Neural cell (in vitro differentiated cells): ENCODE results near the gene STKLD1. TPM values are rescaled to one million over a fixed set of nuclear protein-coding genes. Genes with fewer than 3 reads are reported as not detected.
A peak's percentile ranks its signal among the peaks of the same experiment; 100 is the strongest.

ENCODE experiments used
- H2AFZ ChIP-seq: fragments of 200-600, 300-800 bp; sonication (generic), shearing (Covaris generic); 2 replicates; pipeline ENCODE4 v1.6.0; 2014; ENCODE audit warnings: low read depth, mild to moderate bottlenecking, antibody characterized with exemption, low read length, moderate library complexity
- H3F3A ChIP-seq: fragments of 200-600 bp; shearing (Covaris generic); 2 replicates; pipeline ENCODE4 v1.6.1; 2016; ENCODE audit warnings: mild to moderate bottlenecking, moderate library complexity, mixed read lengths, antibody characterized with exemption, low read length; ENCODE audit not compliant: insufficient read depth, poor library complexity, severe bottlenecking
- H3K27ac ChIP-seq: fragments of 200-600, 300-800 bp; sonication (generic), shearing (Covaris generic); 2 replicates; pipeline ENCODE4 v1.5.1; 2014; ENCODE audit warnings: mild to moderate bottlenecking, low read length, moderate library complexity
- H3K27me3 ChIP-seq: fragments of 300-800, 200-600 bp; sonication (generic), shearing (Covaris generic); 2 replicates; pipeline ENCODE4 v1.6.0; 2014; ENCODE audit warnings: mild to moderate bottlenecking, low read depth, low read length, moderate library complexity; ENCODE audit not compliant: insufficient read depth
- H3K36me3 ChIP-seq: fragments of 300-800, 200-600 bp; sonication (generic), shearing (Covaris generic); 2 replicates; pipeline ENCODE4 v1.5.1; 2014; ENCODE audit warnings: mild to moderate bottlenecking, antibody characterized with exemption, low read length, moderate library complexity; ENCODE audit not compliant: insufficient read depth
- H3K4me2 ChIP-seq: fragments of 300-800, 200-600 bp; sonication (generic), shearing (Covaris generic); 2 replicates; pipeline ENCODE4 v1.6.0; 2014; ENCODE audit warnings: mild to moderate bottlenecking, low read length
- H3K4me3 ChIP-seq: fragments of 300-800, 200-600 bp; sonication (generic), shearing (Covaris generic); 2 replicates; pipeline ENCODE4 v1.5.1; 2014; ENCODE audit warnings: mild to moderate bottlenecking, low read length, moderate library complexity
- H3K79me2 ChIP-seq: fragments of 200-600 bp; shearing (Covaris generic); replicated peaks from 2 replicates; pipeline ENCODE4 v1.6.0; 2014; ENCODE audit warnings: mild to moderate bottlenecking, low read length, moderate library complexity; ENCODE audit not compliant: insufficient read depth
- H3K9ac ChIP-seq: fragments of 300-800, 200-600 bp; sonication (generic), shearing (Covaris generic); 2 replicates; pipeline ENCODE4 v1.6.1; 2016; ENCODE audit warnings: mild to moderate bottlenecking, low read length, mixed read lengths
- H3K9me2 ChIP-seq: fragments of 200-600 bp; shearing (Covaris generic); 2 replicates; pipeline ENCODE4 v1.6.1; 2016; ENCODE audit warnings: mild to moderate bottlenecking, low read length, mixed read lengths; ENCODE audit not compliant: insufficient read depth
- H3K9me3 ChIP-seq: fragments of 200-600, 300-800 bp; sonication (generic), shearing (Covaris generic); 2 replicates; pipeline ENCODE4 v1.6.1; 2016; ENCODE audit warnings: mild to moderate bottlenecking, mixed run types, low read length, moderate library complexity, mixed read lengths
- H4K20me1 ChIP-seq: fragments of 200-600 bp; shearing (Covaris generic); 2 replicates; pipeline ENCODE4 v1.6.1; 2016; ENCODE audit warnings: mild to moderate bottlenecking, mixed run types; ENCODE audit not compliant: insufficient read depth
- EP300 ChIP-seq: fragments of 450-650 bp; conservative IDR thresholded peaks from 2 replicates; pipeline ENCODE4 v1.6.1; 2014; ENCODE audit warnings: antibody characterized with exemption, mild to moderate bottlenecking, moderate library complexity; ENCODE audit not compliant: poor library complexity, severe bottlenecking
- EZH2 ChIP-seq: fragments of 200-600, 300-800 bp; shearing (Covaris generic), sonication (generic); IDR thresholded peaks from 2 replicates; pipeline ENCODE4 v1.6.1; 2014; ENCODE audit warnings: antibody characterized with exemption, low read length, borderline replicate concordance, mild to moderate bottlenecking; ENCODE audit not compliant: insufficient read depth, poor library complexity, severe bottlenecking
- MXI1 ChIP-seq: fragments of 450-650 bp; conservative IDR thresholded peaks from 2 replicates; pipeline ENCODE4 v1.6.1; 2014; ENCODE audit warnings: antibody characterized with exemption, mild to moderate bottlenecking; ENCODE audit not compliant: poor library complexity, severe bottlenecking
- POLR2AphosphoS5 ChIP-seq: IDR thresholded peaks from 2 replicates; pipeline ENCODE4 v1.6.1; 2012
- RAD21 ChIP-seq: fragments of 450-650 bp; conservative IDR thresholded peaks from 2 replicates; pipeline ENCODE4 v1.6.1; 2014; ENCODE audit warnings: antibody characterized with exemption, mild to moderate bottlenecking, moderate library complexity
- REST ChIP-seq: IDR thresholded peaks from 2 replicates; pipeline ENCODE4 v1.6.1; 2012; ENCODE audit warnings: borderline replicate concordance
- SMC3 ChIP-seq: fragments of 450-650 bp; conservative IDR thresholded peaks from 2 replicates; pipeline ENCODE4 v1.6.1; 2014; ENCODE audit warnings: antibody characterized with exemption, mild to moderate bottlenecking, moderate library complexity; ENCODE audit not compliant: poor library complexity
- TAF1 ChIP-seq: IDR thresholded peaks from 2 replicates; pipeline ENCODE4 v1.6.1; 2012; ENCODE audit warnings: low read depth
- polyA plus RNA-seq: library from polyadenylated mRNA; depleted of rRNA; stranded (reverse); fragments of >200 nt; gene quantifications from 2 replicates; pipeline ENCODE4 v1.2.3, GENCODE V29; 2014
- TF ChIP-seq, protein P1 (sequence below): fragments of 450-650 bp; IDR thresholded peaks from 2 replicates; pipeline ENCODE4 v1.5.1; 2014; ENCODE audit warnings: antibody characterized with exemption, mild to moderate bottlenecking, moderate library complexity; ENCODE audit not compliant: poor library complexity, severe bottlenecking

STKLD1 gene
- polyA plus RNA-seq, 1 donor from 2014 or later, result 1.1 TPM

- peaks cover 25% of the 10 kb centered on the region for H3K79me2 ChIP-seq
- H3K27me3 ChIP-seq, result no peaks in the 10 kb centered on the region
- H2AFZ ChIP-seq, result no peak overlapping the region
- no peak overlapping the region for H3K27ac ChIP-seq
- no peaks in the 10 kb centered on the region for H3K9me3 ChIP-seq
- H3K4me2 ChIP-seq, result peak overlapping the region; percentile 80
- H3K9me2 ChIP-seq, result no peaks in the 10 kb centered on the region
- H4K20me1 ChIP-seq, result no peaks in the 10 kb centered on the region
- no peaks in the 10 kb centered on the region for H3K36me3 ChIP-seq
- H3K9ac ChIP-seq, result peak overlapping the region; percentile 94
- H3K4me3 ChIP-seq, result peak overlapping the region; percentile 94
- TF ChIP-seq TAF1 (no peak), REST (no peak), RAD21 (no peak), EP300 (no peak), SMC3 (no peak), EZH2 (no peak), MXI1 (no peak), POLR2AphosphoS5 (no peak)
- TF ChIP-seq, protein P1, sequence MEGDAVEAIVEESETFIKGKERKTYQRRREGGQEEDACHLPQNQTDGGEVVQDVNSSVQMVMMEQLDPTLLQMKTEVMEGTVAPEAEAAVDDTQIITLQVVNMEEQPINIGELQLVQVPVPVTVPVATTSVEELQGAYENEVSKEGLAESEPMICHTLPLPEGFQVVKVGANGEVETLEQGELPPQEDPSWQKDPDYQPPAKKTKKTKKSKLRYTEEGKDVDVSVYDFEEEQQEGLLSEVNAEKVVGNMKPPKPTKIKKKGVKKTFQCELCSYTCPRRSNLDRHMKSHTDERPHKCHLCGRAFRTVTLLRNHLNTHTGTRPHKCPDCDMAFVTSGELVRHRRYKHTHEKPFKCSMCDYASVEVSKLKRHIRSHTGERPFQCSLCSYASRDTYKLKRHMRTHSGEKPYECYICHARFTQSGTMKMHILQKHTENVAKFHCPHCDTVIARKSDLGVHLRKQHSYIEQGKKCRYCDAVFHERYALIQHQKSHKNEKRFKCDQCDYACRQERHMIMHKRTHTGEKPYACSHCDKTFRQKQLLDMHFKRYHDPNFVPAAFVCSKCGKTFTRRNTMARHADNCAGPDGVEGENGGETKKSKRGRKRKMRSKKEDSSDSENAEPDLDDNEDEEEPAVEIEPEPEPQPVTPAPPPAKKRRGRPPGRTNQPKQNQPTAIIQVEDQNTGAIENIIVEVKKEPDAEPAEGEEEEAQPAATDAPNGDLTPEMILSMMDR, result no peak
- H3F3A ChIP-seq, result no peaks in the 10 kb centered on the region
These were observed 30.0 kb upstream of the STKLD1 start for GRCh38 chr9:133346021-133346785.

DNA sequence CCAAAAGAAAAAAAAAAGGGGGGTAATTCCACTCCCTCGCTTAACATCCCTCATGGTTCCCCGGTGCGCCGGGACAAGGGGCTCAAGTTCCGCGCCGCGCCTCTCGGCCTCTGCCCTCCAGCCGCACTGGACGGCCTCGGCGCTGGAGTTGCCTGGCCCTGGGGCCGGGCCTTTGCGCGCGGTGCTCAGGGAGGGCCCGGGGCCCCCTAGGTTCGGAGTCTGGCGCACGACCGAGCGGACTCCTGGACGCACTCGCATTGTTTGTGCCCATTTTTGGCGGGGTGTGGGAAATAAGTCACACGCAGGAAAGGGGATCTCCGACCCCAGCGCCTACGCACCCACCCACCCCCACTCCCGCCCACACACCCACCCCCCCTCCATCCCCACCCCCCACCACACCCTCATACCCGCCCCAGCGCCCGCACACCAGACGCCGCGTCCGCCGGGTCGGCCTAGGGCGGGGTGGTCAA is 28.6 kb upstream of the STKLD1 start:
- peak overlapping the region; percentile 80 for H3K4me2 ChIP-seq
- H4K20me1 ChIP-seq, result no peaks in the 10 kb centered on the region
- peak overlapping the region; percentile 94 for H3K4me3 ChIP-seq
- H3K36me3 ChIP-seq, result peaks cover 6% of the 10 kb centered on the region
- H3K27me3 ChIP-seq, result no peaks in the 10 kb centered on the region
- H3K9me3 ChIP-seq, result no peaks in the 10 kb centered on the region
- peak overlapping the region; percentile 88 for H3K27ac ChIP-seq
- peak overlapping the region; percentile 21 for H2AFZ ChIP-seq
- H3K9me2 ChIP-seq, result no peaks in the 10 kb centered on the region
- peak overlapping the region; percentile 94 for H3K9ac ChIP-seq
- no peaks in the 10 kb centered on the region for H3F3A ChIP-seq
- TF ChIP-seq MXI1 (no peak), REST (no peak), EZH2 (no peak), POLR2AphosphoS5 (no peak), EP300 (no peak), TAF1 (no peak), SMC3 (no peak)
- TF ChIP-seq, protein P1, result no peak
- H3K79me2 ChIP-seq, result peaks cover 25% of the 10 kb centered on the region
